NB4 (cell line): ENCODE measurements around the gene CCDC152.

Experiments
- MAX ChIP-seq: IDR thresholded peaks from 2 replicates; pipeline ENCODE4 v1.6.1; 2011; ENCODE audit warnings: low read depth, low read length
- MYC ChIP-seq: IDR thresholded peaks from 2 replicates; pipeline ENCODE4 v1.6.1; 2011; ENCODE audit warnings: low read depth, low read length
- POLR2A ChIP-seq: IDR thresholded peaks from 2 replicates; pipeline ENCODE4 v1.6.1; 2011; ENCODE audit warnings: mild to moderate bottlenecking; ENCODE audit not compliant: insufficient read length; ENCODE audit errors: extremely low read depth
- TF ChIP-seq, protein P1 (sequence below): IDR thresholded peaks from one replicate; pipeline ENCODE4 v1.5.1; 2012; ENCODE audit warnings: low read depth, low read length

- TF ChIP-seq, protein P1, sequence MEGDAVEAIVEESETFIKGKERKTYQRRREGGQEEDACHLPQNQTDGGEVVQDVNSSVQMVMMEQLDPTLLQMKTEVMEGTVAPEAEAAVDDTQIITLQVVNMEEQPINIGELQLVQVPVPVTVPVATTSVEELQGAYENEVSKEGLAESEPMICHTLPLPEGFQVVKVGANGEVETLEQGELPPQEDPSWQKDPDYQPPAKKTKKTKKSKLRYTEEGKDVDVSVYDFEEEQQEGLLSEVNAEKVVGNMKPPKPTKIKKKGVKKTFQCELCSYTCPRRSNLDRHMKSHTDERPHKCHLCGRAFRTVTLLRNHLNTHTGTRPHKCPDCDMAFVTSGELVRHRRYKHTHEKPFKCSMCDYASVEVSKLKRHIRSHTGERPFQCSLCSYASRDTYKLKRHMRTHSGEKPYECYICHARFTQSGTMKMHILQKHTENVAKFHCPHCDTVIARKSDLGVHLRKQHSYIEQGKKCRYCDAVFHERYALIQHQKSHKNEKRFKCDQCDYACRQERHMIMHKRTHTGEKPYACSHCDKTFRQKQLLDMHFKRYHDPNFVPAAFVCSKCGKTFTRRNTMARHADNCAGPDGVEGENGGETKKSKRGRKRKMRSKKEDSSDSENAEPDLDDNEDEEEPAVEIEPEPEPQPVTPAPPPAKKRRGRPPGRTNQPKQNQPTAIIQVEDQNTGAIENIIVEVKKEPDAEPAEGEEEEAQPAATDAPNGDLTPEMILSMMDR: no peak
- TF ChIP-seq POLR2A (no peak), MAX (no peak), MYC (no peak)
These were observed 40.8 kb upstream of the CCDC152 start for GRCh38 chr5:42715785-42716184.
